Mucosa of descending colon (tissue), 3 donors: ENCODE data around the gene ASB9. TPM values are rescaled to one million over a fixed set of nuclear protein-coding genes. Genes with fewer than 3 reads are reported as not detected.
"Not testable (repeated sequence)": the region's sequence is repeated elsewhere in the genome, so short reads cannot be mapped to it uniquely, and the experiment has no call there.

ENCODE experiments used
- ATAC-seq: fragments of 200-7000 bp; cut with Tn5 transposase; one replicate; pipeline ENCODE4 v1.9.1; 2020; ENCODE audit warnings: mild to moderate bottlenecking, moderate library complexity
- DNase-seq, 3 donors: peaks; one replicate each; pipeline ENCODE4 v3.0.0-alpha.2; 2020
- H3K36me3 ChIP-seq: fragments of 200-600 bp; one replicate; pipeline ENCODE4 v1.8.0; 2021; ENCODE audit warnings: low read depth, mild to moderate bottlenecking
- H3K4me1 ChIP-seq: fragments of 200-600 bp; one replicate; pipeline ENCODE4 v1.8.0; 2021; ENCODE audit warnings: low read depth, mild to moderate bottlenecking
- H3K4me3 ChIP-seq: fragments of 200-600 bp; one replicate; pipeline ENCODE4 v1.8.0; 2021; ENCODE audit warnings: mild to moderate bottlenecking
- H3K9me3 ChIP-seq: fragments of 200-600 bp; one replicate; pipeline ENCODE4 v1.8.0; 2021; ENCODE audit warnings: mild to moderate bottlenecking
- CTCF ChIP-seq: fragments of 200-600 bp; IDR thresholded peaks from one replicate; pipeline ENCODE4 v1.8.0; 2022; ENCODE audit warnings: antibody characterized with exemption, mild to moderate bottlenecking
- intact Hi-C, 2 donors: fragments of 100-400 bp; cut with DNase I in 1 of 2; cut with micrococcal nuclease in 1 of 2; formaldehyde crosslinking; loops; one replicate each; pipeline versions ENCODE4 v1.11.0 to v1.11.1; 2022; cut with DNase I, micrococcal nuclease
- total RNA-seq, 3 donors: library from RNA; stranded (reverse); fragmentation: NEBNext Ultra II Directional in 2 of 3; extraction: Animal tissue kit (Norgen Biotek cat#: 25700) in 2 of 3; gene quantifications; one replicate each; pipeline versions ENCODE4 v1.2.1 to v1.2.4, GENCODE V29; 2021 to 2023
- donor health status: DM: no; HTN: no; CAD: no; lungs with moderate emphysema.
- donor health status: DM: no; HTN: no; CAD: no.
- donor health status: DM: no; HTN: yes; CAD: no.

The ASB9 gene
- total RNA-seq, 3 donors from 2014 or later: 0.63 to 2.7 (median 1.3) TPM

GRCh38 chrX:15310117-15310516 is 40.2 kb upstream of the ASB9 start:
- intact Hi-C loops: no loop called here
- DNase-seq: peak in 1 of 3 donors; percentile 49

GRCh38 chrX:15305899-15306298 is 36.0 kb upstream of the ASB9 start:
- H3K9me3 ChIP-seq, ATAC-seq, DNase-seq, H3K4me1 ChIP-seq, intact Hi-C loops, H3K4me3 ChIP-seq, H3K36me3 ChIP-seq: not testable (repeated sequence)

More at GRCh38 chrX:15310117-15310516, 40.2 kb upstream of the ASB9 start:
- TF ChIP-seq CTCF: no peak
- Histone ChIP-seq H3K4me3 (no peak overlapping the region), H3K4me1 (no peaks in the 10 kb centered on the region), H3K9me3 (no peaks in the 10 kb centered on the region), H3K36me3 (no peaks in the 10 kb centered on the region)
- no peak for ATAC-seq

- Histone ChIP-seq H3K4me3 (no peak overlapping the region), H3K4me1 (no peaks in the 10 kb centered on the region), H3K9me3 (no peaks in the 10 kb centered on the region), H3K36me3 (no peaks in the 10 kb centered on the region)
- peak in 1 of 3 donors; percentile 38 for DNase-seq
- intact Hi-C loops: no loop called here
- no peak for TF ChIP-seq CTCF
- ATAC-seq: peak; percentile 91
These were observed 32.0 kb upstream of the ASB9 start for GRCh38 chrX:15301924-15302323.

GRCh38 chrX:15299941-15300851 is 30.3 kb upstream of the ASB9 start:
- H3K9me3 ChIP-seq: no peaks in the 10 kb centered on the region
- no peaks in the 10 kb centered on the region for H3K4me1 ChIP-seq
- peak in 1 of 3 donors; percentile 7 for DNase-seq
- no peak overlapping the region for H3K4me3 ChIP-seq
- no peak for TF ChIP-seq CTCF
- peak; percentile 56 for ATAC-seq
- intact Hi-C loops: no loop called here
- H3K36me3 ChIP-seq: no peaks in the 10 kb centered on the region

GRCh38 chrX:15298780-15299179 is 28.9 kb upstream of the ASB9 start:
- Histone ChIP-seq H3K4me1 (no peaks in the 10 kb centered on the region), H3K9me3 (no peaks in the 10 kb centered on the region), H3K36me3 (no peaks in the 10 kb centered on the region), H3K4me3 (no peak overlapping the region)
- no peak for TF ChIP-seq CTCF
- intact Hi-C loops: no loop called here
- ATAC-seq (no peak), DNase-seq (no peak)

GRCh38 chrX:15298201-15298600 is 28.3 kb upstream of the ASB9 start:
- no peaks in the 10 kb centered on the region for H3K9me3 ChIP-seq
- ATAC-seq (no peak), DNase-seq (no peak)
- TF ChIP-seq CTCF: no peak
- no peaks in the 10 kb centered on the region for H3K4me1 ChIP-seq
- no peaks in the 10 kb centered on the region for H3K36me3 ChIP-seq
- intact Hi-C loops: no loop called here
- no peak overlapping the region for H3K4me3 ChIP-seq
